Nephron progenitor cell (in vitro differentiated cells): ENCODE measurements around the gene C13orf46.
A peak's percentile ranks its signal among the peaks of the same experiment; 100 is the strongest.

Experiments used
- DNase-seq: peaks from one replicate; pipeline ENCODE4 v3.0.0; 2021
- H3K27ac Mint-ChIP-seq: 2 replicates; pipeline ENCODE4 v1.8.0; 2021; ENCODE audit warnings: mild to moderate bottlenecking, moderate library complexity, mixed read lengths
- H3K27me3 Mint-ChIP-seq: 2 replicates; pipeline ENCODE4 v1.8.0; 2021; ENCODE audit warnings: mild to moderate bottlenecking, low read depth, mixed read lengths; ENCODE audit not compliant: poor library complexity
- H3K36me3 Mint-ChIP-seq: 2 replicates; pipeline ENCODE4 v1.8.0; 2021; ENCODE audit warnings: low read depth, mixed read lengths
- H3K4me1 Mint-ChIP-seq: 2 replicates; pipeline ENCODE4 v1.8.0; 2021; ENCODE audit warnings: mixed read lengths
- H3K4me3 Mint-ChIP-seq: 2 replicates; pipeline ENCODE4 v1.8.0; 2021; ENCODE audit warnings: mild to moderate bottlenecking, moderate library complexity, mixed read lengths
- H3K9me3 Mint-ChIP-seq: 2 replicates; pipeline ENCODE4 v1.8.0; 2021; ENCODE audit warnings: mild to moderate bottlenecking, moderate library complexity, mixed read lengths
- TF ChIP-seq, protein P1 (sequence below): fragments of 200-600 bp; sonication (generic); IDR thresholded peaks from 2 replicates; pipeline ENCODE4 v1.5.0; 2021; ENCODE audit warnings: antibody characterized with exemption

The C13orf46 gene

GRCh38 chr13:114001331-114002008, 27.6 kb upstream of the C13orf46 start:
- H3K4me1 Mint-ChIP-seq, result peaks cover 11% of the 10 kb centered on the region
- no peaks in the 10 kb centered on the region for H3K9me3 Mint-ChIP-seq
- DNase-seq, result no peak
- TF ChIP-seq, protein P1, sequence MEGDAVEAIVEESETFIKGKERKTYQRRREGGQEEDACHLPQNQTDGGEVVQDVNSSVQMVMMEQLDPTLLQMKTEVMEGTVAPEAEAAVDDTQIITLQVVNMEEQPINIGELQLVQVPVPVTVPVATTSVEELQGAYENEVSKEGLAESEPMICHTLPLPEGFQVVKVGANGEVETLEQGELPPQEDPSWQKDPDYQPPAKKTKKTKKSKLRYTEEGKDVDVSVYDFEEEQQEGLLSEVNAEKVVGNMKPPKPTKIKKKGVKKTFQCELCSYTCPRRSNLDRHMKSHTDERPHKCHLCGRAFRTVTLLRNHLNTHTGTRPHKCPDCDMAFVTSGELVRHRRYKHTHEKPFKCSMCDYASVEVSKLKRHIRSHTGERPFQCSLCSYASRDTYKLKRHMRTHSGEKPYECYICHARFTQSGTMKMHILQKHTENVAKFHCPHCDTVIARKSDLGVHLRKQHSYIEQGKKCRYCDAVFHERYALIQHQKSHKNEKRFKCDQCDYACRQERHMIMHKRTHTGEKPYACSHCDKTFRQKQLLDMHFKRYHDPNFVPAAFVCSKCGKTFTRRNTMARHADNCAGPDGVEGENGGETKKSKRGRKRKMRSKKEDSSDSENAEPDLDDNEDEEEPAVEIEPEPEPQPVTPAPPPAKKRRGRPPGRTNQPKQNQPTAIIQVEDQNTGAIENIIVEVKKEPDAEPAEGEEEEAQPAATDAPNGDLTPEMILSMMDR, result no peak
- no peak overlapping the region for H3K4me3 Mint-ChIP-seq
- peaks cover 9% of the 10 kb centered on the region for H3K27me3 Mint-ChIP-seq
- peaks cover 6% of the 10 kb centered on the region for H3K36me3 Mint-ChIP-seq
- H3K27ac Mint-ChIP-seq, result no peak overlapping the region

DNA sequence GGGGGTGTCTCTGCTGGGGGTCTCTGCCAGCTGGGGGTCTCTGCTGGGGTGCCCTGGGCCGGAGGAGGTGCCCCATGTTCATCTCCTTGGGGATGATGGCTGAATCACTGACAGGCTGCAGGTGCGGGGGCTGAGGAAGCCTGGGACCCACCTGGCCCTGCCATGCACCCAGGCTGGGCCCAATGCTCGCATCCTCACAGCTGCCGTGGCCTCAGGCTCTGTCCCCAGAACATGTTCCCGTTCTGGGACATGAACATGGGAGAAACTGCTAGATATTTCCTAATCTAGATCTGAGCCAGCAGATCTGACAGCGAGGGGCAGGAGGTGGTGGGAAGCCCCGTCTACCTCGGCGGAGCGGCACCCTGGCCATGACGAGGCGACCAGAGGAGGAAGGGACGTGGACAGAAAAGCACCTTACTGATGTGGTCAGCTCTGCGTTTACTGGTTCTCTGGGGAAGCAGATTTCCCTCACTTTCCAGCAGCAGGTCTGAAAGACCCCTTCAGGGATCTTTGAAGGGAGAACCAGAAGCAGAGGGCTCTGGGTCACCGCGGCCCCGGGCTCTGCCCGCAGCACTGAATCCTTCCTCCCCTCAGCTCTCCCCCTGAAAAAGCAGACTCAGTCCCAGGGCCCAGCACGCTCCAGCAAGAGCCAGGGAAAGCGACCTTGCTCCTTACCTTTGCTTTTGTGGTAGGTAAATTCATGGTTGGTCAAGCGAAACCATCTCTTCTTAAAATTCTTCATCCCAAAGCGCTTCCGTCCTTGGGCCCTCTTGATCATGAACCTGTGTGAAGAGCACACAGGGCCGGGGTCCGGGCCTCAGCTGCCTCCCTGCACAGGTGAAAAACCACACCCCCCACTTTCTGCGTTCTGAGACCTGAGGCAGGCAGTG, 26.5 kb upstream of the C13orf46 start:
- TF ChIP-seq, protein P1, result no peak
- H3K4me1 Mint-ChIP-seq, result peaks cover 11% of the 10 kb centered on the region
- H3K4me3 Mint-ChIP-seq, result no peak overlapping the region
- DNase-seq, result no peak
- H3K9me3 Mint-ChIP-seq, result no peaks in the 10 kb centered on the region
- peaks cover 6% of the 10 kb centered on the region for H3K36me3 Mint-ChIP-seq
- H3K27ac Mint-ChIP-seq, result peak overlapping the region; percentile 19
- H3K27me3 Mint-ChIP-seq, result peaks cover 9% of the 10 kb centered on the region

GRCh38 chr13:113999618-113999910, 25.7 kb upstream of the C13orf46 start:
- Mint-ChIP-seq H3K27me3 (peaks cover 9% of the 10 kb centered on the region), H3K4me3 (no peak overlapping the region), H3K9me3 (no peaks in the 10 kb centered on the region), H3K27ac (no peak overlapping the region), H3K4me1 (peaks cover 13% of the 10 kb centered on the region), H3K36me3 (peaks cover 6% of the 10 kb centered on the region)
- no peak for DNase-seq
- TF ChIP-seq, protein P1, result no peak

DNA sequence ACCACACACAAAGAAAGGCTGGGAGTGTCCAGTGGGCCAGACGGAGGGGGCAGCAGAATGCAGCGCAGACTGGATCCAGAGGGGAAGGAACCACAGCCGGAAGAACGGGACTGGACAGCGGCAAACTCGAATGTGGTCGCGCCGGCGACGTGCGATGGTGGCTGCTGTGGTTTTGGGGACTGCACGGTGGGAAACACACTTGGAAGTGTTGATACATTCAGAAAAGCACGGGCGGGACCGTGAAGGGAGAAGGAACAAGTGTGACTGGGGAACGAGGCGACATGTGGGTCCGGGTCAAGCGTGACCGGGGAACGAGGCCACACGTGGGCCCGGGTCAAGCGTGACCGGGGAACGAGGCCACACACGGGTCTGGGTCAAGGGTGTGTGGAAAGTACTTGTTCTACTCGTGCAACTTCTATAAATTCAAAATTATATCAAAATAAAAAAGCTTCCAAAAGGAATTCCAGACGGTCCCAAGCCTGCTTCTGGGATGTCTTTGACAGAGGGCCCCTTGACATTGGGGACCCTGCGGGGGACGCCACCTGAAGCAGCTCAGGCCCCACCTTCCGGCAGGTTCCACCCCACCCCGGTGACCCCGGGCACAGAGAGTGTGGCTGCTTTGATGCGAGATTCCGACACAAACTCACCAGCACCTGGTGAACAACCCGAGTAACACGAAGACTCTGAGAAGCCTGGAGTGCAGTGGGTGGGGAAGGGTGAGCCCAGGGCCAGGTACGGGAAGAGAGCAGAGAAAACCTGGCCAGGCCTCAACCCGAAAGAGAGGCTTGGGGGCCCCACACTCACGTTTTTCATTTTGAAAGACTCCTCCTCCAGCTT, 25.1 kb upstream of the C13orf46 start:
- DNase-seq, result no peak

GRCh38 chr13:113997845-113998751, 24.2 kb upstream of the C13orf46 start:
- Mint-ChIP-seq H3K27me3 (peaks cover 9% of the 10 kb centered on the region), H3K27ac (peak overlapping the region; percentile 69), H3K4me3 (no peak overlapping the region), H3K4me1 (peaks cover 19% of the 10 kb centered on the region), H3K36me3 (peaks cover 6% of the 10 kb centered on the region), H3K9me3 (no peaks in the 10 kb centered on the region)
- TF ChIP-seq, protein P1, result no peak
- DNase-seq, result no peak

More for the DNA sequence above, 25.1 kb upstream of the C13orf46 start:
- TF ChIP-seq, protein P1, result no peak
- Mint-ChIP-seq H3K27me3 (peaks cover 9% of the 10 kb centered on the region), H3K36me3 (peaks cover 6% of the 10 kb centered on the region), H3K4me1 (peaks cover 18% of the 10 kb centered on the region), H3K4me3 (no peak overlapping the region), H3K9me3 (no peaks in the 10 kb centered on the region), H3K27ac (no peak overlapping the region)
